Sigmoid colon (tissue), 7 donors: ENCODE results near the gene PLEKHG4B. TPM values are rescaled to one million over a fixed set of nuclear protein-coding genes. Genes with fewer than 3 reads are reported as not detected.

Experiments
- DNase-seq: peaks from one replicate; pipeline ENCODE4 v3.0.0-alpha.2; 2019
- H3K27ac ChIP-seq, 4 donors: fragments of 200-600 bp; sonication (generic); one replicate each; pipeline ENCODE4 v1.5.1; 2016 to 2019; ENCODE audit warnings: mild to moderate bottlenecking in 1 of 4
- H3K27me3 ChIP-seq, 3 donors: fragments of 200-600 bp; sonication (generic); one replicate each; pipeline ENCODE4 v1.5.1; 2019; ENCODE audit warnings: mild to moderate bottlenecking in 1 of 3
- H3K36me3 ChIP-seq, 4 donors: fragments of 200-600 bp; sonication (generic); one replicate each; pipeline ENCODE4 v1.5.1; 2016 to 2019
- H3K4me1 ChIP-seq, 4 donors: fragments of 200-600 bp; sonication (generic); one replicate each; pipeline ENCODE4 v1.5.1; 2017 to 2019
- H3K4me3 ChIP-seq, 4 donors: fragments of 200-600 bp; sonication (generic); one replicate each; pipeline ENCODE4 v1.5.1; 2017 to 2019; ENCODE audit warnings: mild to moderate bottlenecking in 2 of 4, moderate library complexity in 1 of 4
- H3K9me3 ChIP-seq, 4 donors: fragments of 200-600 bp in 3 of 4; sonication (generic) in 3 of 4; one replicate each; pipeline versions ENCODE4 v1.5.1 to v1.6.1; 2013 to 2019
- CTCF ChIP-seq, 4 experiments: fragments of 450-650 bp in 3 of 4; fragments of 200-600 bp in 1 of 4; IDR thresholded peaks; one replicate each; pipeline ENCODE4 v1.5.1; 2016 to 2019; ENCODE audit warnings: antibody characterized with exemption in 4 of 4, mild to moderate bottlenecking in 3 of 4, moderate library complexity in 2 of 4
- EP300 ChIP-seq, 4 donors: sonication (generic); formaldehyde crosslinking; IDR thresholded peaks; one replicate each; pipeline ENCODE4 v1.6.1; 2017; ENCODE audit warnings: antibody characterized with exemption in 4 of 4
- POLR2A ChIP-seq, 2 donors: fragments of 450-650 bp; IDR thresholded peaks; one replicate each; pipeline ENCODE4 v1.6.1; 2016; ENCODE audit warnings: antibody characterized with exemption in 2 of 2, mild to moderate bottlenecking in 2 of 2, moderate library complexity in 2 of 2
- POLR2AphosphoS5 ChIP-seq, 4 donors: sonication (generic); formaldehyde crosslinking; IDR thresholded peaks; one replicate each; pipeline ENCODE4 v1.6.1; 2017; ENCODE audit warnings: antibody characterized with exemption in 4 of 4
- WGBS, 2 donors: extraction: QIAGEN DNeasy Blood & Tissue Kit; methylation state at CpG; one replicate each; pipeline ENCODE4 v1.1.7; 2013; 5-methylcytosine and 5-hydroxymethylcytosine counted together
- intact Hi-C: fragments of 100-400 bp; cut with DNase I; formaldehyde crosslinking; loops from one replicate; pipeline ENCODE4 v1.15.1; 2023
- polyA plus RNA-seq, 3 donors: library from polyadenylated mRNA; stranded (reverse); fragments of 200-250 nt; gene quantifications; one replicate each; pipeline ENCODE4 v1.2.3, GENCODE V29; 2013
- total RNA-seq, 4 donors: library from RNA; depleted of rRNA; stranded (reverse); fragments of >200 nt; gene quantifications; one replicate each; pipeline ENCODE4 v1.1.0, GENCODE V29; 2016
- donor health status: healthy with polysubstance abuse.
- donor health status: Bipolar disorder and iron deficiency.
- donor health status: healthy.

PLEKHG4B gene
- total and polyA plus RNA-seq, 7 donors: 0.04 to 1.9 (median 0.36) TPM; not detected in 2

- DNase-seq: no peak
- Histone ChIP-seq H3K4me3 (no peak overlapping the region), H3K27me3 (peaks cover 0 to 6% (median 0%) of the 10 kb centered on the region in 3 donors), H3K4me1 (peaks cover 0 to 13% (median 3%) of the 10 kb centered on the region in 4 donors), H3K9me3 (peaks cover 0 to 4% (median 2%) of the 10 kb centered on the region in 4 donors), H3K36me3 (no peaks in the 10 kb centered on the region), H3K27ac (no peak overlapping the region)
- TF ChIP-seq EP300 (IDR thresholded peaks at IDR 0.05) (no peak), POLR2AphosphoS5 (IDR thresholded peaks at IDR 0.05) (no peak), POLR2A (IDR thresholded peaks at IDR 0.05) (no peak), CTCF (IDR thresholded peaks at IDR 0.05) (no peak)
- WGBS, 2 donors: 94 to 99% methylated on average over 1 of the region's 1 CpG
- intact Hi-C loops: no loop called here
These were observed 33.8 kb downstream of the PLEKHG4B start for GRCh38 chr5:125815-126214.

- Histone ChIP-seq H3K4me3 (no peak overlapping the region), H3K36me3 (no peaks in the 10 kb centered on the region), H3K4me1 (peaks cover 0 to 14% (median 3%) of the 10 kb centered on the region in 4 donors), H3K27ac (no peak overlapping the region), H3K27me3 (peaks cover 0 to 6% (median 0%) of the 10 kb centered on the region in 3 donors), H3K9me3 (no peaks in the 10 kb centered on the region)
- intact Hi-C loops: no loop called here
- TF ChIP-seq POLR2AphosphoS5 (IDR thresholded peaks at IDR 0.05) (no peak), EP300 (IDR thresholded peaks at IDR 0.05) (no peak), CTCF (IDR thresholded peaks at IDR 0.05) (no peak), POLR2A (IDR thresholded peaks at IDR 0.05) (no peak)
- WGBS, 2 donors: 85 to 91% methylated on average over 7 of the region's 7 CpGs
- no peak for DNase-seq
These were observed 34.8 kb downstream of the PLEKHG4B start for GRCh38 chr5:126806-127205.

- Histone ChIP-seq H3K4me3 (no peak overlapping the region), H3K27ac (no peak overlapping the region), H3K4me1 (peaks cover 0 to 14% (median 3%) of the 10 kb centered on the region in 4 donors), H3K36me3 (no peaks in the 10 kb centered on the region), H3K9me3 (no peaks in the 10 kb centered on the region), H3K27me3 (peaks cover 0 to 6% (median 0%) of the 10 kb centered on the region in 3 donors)
- intact Hi-C loops: no loop called here
- DNase-seq: no peak
- 60 to 79% methylated on average over 2 of the region's 2 CpGs for WGBS, 2 donors
- TF ChIP-seq POLR2A (IDR thresholded peaks at IDR 0.05) (no peak), POLR2AphosphoS5 (IDR thresholded peaks at IDR 0.05) (no peak), EP300 (IDR thresholded peaks at IDR 0.05) (no peak), CTCF (IDR thresholded peaks at IDR 0.05) (no peak)
These were observed 35.9 kb downstream of the PLEKHG4B start for GRCh38 chr5:127886-128285.

- Histone ChIP-seq H3K27me3 (peaks cover 0 to 6% (median 0%) of the 10 kb centered on the region in 3 donors), H3K9me3 (no peaks in the 10 kb centered on the region), H3K36me3 (no peaks in the 10 kb centered on the region), H3K4me1 (peaks cover 0 to 14% (median 3%) of the 10 kb centered on the region in 4 donors), H3K4me3 (no peak overlapping the region), H3K27ac (no peak overlapping the region)
- no peak for TF ChIP-seq POLR2A (IDR thresholded peaks at IDR 0.05)
- no peak for TF ChIP-seq EP300 (IDR thresholded peaks at IDR 0.05)
- no peak for TF ChIP-seq POLR2AphosphoS5 (IDR thresholded peaks at IDR 0.05)
- no peak for TF ChIP-seq CTCF (IDR thresholded peaks at IDR 0.05)
- DNase-seq: no peak
- intact Hi-C loops: no loop called here
- 93 to 94% methylated on average over 2 of the region's 2 CpGs for WGBS, 2 donors
These were observed 36.5 kb downstream of the PLEKHG4B start for GRCh38 chr5:128446-128845.

GRCh38 chr5:129148-129547, 37.2 kb downstream of the PLEKHG4B start:
- intact Hi-C loops: no loop called here
- DNase-seq: no peak
- 68 to 82% methylated on average over 2 of the region's 2 CpGs for WGBS, 2 donors
- peaks cover 0 to 6% (median 0%) of the 10 kb centered on the region in 3 donors for H3K27me3 ChIP-seq
- no peaks in the 10 kb centered on the region for H3K9me3 ChIP-seq
- peaks cover 0 to 14% (median 3%) of the 10 kb centered on the region in 4 donors for H3K4me1 ChIP-seq
- no peak overlapping the region for H3K27ac ChIP-seq
- TF ChIP-seq CTCF (IDR thresholded peaks at IDR 0.05): no peak
- no peak for TF ChIP-seq EP300 (IDR thresholded peaks at IDR 0.05)
- TF ChIP-seq POLR2AphosphoS5 (IDR thresholded peaks at IDR 0.05): no peak
- no peak for TF ChIP-seq POLR2A (IDR thresholded peaks at IDR 0.05)
- H3K4me3 ChIP-seq: no peak overlapping the region
- H3K36me3 ChIP-seq: no peaks in the 10 kb centered on the region
